Adrenal gland (tissue), 5 donors: ENCODE data around the gene FOXN1.

ENCODE experiments used
- CTCF ChIP-seq, 6 experiments: fragments of 450-650 bp in 4 of 6; fragments of 200-600 bp in 2 of 6; sonication (generic) in 1 of 6; IDR thresholded peaks; 1 replicate in 5 of 6; 2 replicates in 1 of 6; pipeline versions ENCODE4 v1.5.1 to v1.8.0; 2016 to 2021; ENCODE audit warnings: antibody characterized with exemption in 6 of 6, mild to moderate bottlenecking in 2 of 6, moderate library complexity in 1 of 6
- POLR2A ChIP-seq, 2 donors: fragments of 450-650 bp; IDR thresholded peaks; one replicate each; pipeline ENCODE4 v1.6.1; 2017; ENCODE audit warnings: antibody characterized with exemption in 2 of 2, mild to moderate bottlenecking in 2 of 2, moderate library complexity in 1 of 2
- donor health status: DM: no; HTN: no; CAD: no.

GRCh38 chr17:28574526-28574925 is 68.4 kb downstream of the FOXN1 start:
- TF ChIP-seq CTCF (IDR thresholded peaks at IDR 0.05), result no peak
- no peak for TF ChIP-seq POLR2A (IDR thresholded peaks at IDR 0.05)
